GM18870 (cell line): Measurements from ENCODE around the gene SORL1-AS1.

Source experiments
- ATAC-seq: cut with Tn5 transposase; IDR thresholded peaks from one replicate; pipeline ENCODE4 v1.9.1; 2021; ENCODE audit warnings: moderate library complexity; ENCODE audit not compliant: unreplicated experiment

SORL1-AS1 gene

DNA sequence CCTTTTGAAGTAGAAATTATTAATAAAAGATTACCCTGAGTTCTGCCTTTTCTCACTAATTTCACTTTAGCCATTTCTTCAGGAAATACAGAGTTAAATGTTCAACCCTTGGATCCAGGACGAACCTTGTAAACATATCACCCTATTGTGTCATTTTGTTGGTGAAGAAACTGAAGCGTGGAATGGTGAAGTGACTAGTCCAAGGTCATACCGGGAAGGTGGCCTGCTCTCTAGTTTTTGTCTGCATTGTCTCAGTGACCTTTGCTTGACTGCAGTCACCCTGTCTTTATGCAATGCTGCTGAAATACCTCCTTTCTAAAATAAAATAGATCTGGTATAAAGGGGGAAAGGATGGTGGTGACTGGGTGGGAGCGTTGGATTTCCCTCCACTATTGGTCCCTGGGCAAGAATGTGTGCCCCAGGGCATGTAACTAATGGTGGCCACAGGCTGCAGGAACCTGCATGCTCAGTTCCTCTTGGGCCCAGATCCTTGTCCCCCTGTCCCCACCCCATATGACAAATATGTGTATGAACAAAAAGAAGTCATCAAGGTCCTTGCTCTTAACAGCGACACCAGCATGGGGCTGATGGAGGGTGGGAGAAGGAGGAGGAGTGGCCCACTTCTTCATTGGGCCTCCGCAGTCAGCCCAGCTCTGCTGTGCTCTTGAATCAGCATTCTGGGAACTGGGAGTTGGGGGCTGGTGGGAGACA, 977 bp upstream of the SORL1-AS1 start:
- ATAC-seq = no peak

DNA sequence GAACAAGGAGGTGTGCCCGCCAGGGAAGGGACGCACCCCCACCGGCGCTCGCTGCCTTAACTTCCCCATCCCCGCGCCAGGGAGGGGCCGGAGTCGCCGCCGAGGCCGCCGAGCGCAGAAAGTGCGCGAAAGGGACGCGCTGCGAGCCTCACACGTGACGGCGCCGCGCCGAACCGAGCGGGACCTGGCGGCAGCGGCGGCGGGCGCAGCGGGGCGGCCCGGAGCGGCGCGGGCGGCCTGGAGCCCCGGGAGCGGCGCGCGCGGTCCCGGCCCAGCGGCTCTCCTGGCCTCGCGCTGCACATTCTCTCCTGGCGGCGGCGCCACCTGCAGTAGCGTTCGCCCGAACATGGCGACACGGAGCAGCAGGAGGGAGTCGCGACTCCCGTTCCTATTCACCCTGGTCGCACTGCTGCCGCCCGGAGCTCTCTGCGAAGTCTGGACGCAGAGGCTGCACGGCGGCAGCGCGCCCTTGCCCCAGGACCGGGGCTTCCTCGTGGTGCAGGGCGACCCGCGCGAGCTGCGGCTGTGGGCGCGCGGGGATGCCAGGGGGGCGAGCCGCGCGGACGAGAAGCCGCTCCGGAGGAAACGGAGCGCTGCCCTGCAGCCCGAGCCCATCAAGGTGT, 670 bp downstream of the SORL1-AS1 start, which contains the start of gene SORL1:
TSS of gene SORL1 (plus strand) at position 329 of the 623 bp plus-strand sequence. CDS start at position 347, 18 bp downstream.
- ATAC-seq = no peak

DNA sequence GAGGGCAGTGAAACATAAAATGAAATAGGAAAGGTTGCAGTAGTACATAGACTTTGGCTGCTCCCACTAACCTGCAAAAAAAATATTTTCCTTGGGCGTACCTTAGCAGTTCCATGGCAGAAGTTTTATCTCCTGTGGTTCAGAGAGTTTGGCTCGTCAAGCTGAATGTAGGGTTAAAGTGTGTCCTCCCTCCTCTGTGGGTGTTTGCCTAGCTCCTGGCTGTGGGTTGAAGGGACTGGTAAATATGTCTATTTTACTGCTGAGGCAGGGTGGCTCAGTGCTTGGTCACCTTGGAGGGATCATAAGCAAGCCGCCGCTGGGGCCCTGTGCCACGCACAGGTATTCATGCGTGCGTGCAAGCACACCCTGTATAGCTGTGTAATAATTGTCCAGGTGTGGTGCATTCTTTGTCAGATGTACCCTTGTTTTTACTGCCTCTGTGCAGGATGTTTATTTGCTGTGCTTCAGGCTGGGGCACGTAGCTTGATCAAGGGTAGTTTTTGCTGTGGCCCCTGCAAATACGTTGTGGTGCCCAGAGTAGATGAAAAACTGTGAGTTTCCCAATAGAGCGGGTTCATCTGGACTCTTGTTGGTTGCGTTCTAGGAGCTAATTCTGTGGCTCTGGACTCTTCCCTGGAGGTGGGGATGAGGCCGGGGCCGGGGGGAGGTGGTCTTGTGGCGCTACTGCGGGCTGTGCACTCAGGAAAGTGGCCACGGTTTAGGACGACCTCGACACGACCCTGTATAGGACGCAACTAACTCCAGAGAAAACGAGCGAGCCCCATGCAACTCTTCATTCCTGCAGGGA, 1.4 kb downstream of the SORL1-AS1 start:
- ATAC-seq = no peak

DNA sequence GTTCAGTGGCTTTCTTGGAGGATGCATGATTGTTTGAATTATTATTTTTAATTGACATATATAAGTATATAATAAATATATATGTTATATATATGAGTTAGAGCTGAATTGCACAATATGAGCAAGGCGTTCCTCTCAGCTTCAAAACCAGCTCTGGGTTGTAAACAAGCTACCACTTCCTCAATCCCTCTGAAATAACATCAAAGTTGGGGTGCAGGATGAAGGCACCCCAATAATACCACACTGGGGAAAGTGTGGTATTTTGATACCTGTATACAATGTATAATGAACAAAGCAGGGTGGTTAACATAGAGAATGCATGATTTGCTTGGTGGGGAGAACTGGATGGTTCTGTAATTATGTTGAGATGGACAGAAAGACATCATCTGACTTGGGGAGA, 2.4 kb downstream of the SORL1-AS1 start:
- no peak for ATAC-seq

DNA sequence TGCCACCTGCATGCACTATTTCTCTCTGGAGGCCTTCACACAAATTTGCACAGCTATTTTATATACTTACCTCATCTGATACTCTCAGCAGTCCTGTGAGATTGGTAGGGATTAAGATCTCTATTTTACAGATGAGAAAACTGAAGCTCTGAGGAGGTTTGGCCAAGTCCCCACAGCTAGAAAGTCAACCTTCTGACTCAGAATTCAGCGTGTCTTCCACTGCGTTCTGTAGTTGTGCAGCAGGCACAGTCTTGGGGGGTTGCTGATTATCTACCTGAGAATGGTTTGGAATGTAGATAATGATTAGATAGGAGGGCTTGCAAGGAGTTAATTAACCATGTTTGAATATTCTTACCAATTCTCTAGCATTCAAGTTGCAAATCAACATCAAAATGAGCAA, 3.1 kb downstream of the SORL1-AS1 start:
- ATAC-seq = no peak

DNA sequence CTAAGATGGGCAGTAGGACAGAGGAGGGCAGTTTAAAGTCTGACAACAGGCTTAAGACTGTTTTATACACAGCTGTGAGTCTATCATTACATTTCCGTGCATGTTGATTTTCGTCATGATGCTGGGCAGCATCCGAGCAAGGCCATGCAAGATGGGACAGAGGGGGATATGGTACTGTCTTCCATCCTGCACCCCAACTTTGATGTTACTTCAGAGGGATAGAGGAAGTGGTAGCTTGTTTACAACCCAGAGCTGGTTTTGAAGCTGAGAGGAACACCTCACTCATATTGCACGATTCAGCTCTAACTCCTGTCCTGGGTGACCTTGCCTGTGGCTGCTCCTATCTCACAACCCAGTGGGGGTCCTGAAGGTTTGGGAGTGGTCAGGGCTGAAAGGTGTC, 3.6 kb downstream of the SORL1-AS1 start:
- no peak for ATAC-seq

DNA sequence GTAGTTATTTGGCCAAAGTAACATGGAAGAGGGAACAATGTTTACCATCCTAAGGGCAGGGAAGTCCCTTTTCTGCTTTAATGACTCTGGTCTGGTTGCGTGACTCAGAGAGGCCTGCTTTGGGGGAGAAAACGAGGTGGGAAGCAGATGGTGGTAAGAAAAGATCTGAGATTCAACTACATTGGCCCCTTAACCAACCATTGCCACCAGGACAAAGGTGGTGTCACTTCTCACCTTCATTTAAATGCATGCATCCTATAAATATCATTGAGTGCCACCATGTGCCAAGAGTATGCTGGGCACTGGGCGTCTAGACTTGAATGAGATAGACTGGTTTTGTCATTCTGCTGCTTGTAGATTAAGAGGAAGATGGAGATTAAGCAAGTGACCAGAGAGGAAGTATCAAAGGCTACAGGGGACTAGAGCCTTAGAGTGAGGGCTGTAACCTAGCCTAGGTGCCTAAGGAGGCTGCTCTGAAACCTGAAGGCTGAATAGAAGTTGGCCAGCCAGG, 4.3 kb downstream of the SORL1-AS1 start:
- ATAC-seq = no peak

DNA sequence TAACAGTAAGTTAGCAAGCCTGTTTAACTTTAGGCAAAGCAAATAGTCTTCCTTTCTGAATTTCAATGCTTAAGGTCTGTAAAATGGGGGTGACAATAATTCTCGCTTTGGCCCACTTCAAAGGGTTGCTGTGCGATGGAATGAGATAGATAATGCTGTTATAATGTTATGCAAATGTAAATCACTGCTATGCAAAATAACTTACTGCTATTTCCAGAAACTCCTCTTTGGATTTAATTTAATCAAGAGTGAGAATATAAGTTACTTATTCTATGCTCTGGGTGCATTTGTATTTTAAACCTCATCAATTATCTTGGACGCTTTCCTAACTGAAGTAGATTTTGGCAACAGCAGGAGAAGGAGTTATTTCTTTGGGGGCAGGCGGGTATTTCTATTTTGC, 4.8 kb downstream of the SORL1-AS1 start:
- ATAC-seq = no peak

DNA sequence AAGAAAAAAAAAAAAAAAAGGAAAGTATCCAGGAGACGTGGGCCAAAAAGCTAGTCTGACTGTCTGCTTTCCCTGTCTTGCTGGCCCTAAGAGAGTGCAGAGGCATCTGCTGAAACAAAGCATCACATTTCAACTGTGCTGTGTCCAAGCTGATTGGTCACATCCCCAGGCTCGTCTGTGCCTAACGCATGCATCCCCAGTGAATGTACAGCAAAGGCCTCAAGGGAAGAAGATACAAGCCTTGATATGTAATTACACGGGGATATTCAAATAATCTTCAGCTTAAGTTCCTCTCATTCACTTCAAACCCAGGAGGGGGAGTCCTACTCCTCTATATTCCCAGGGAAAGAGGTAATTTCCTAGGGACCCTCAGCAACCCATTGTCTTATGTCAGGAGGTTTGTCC, 6.0 kb downstream of the SORL1-AS1 start:
- ATAC-seq = no peak

DNA sequence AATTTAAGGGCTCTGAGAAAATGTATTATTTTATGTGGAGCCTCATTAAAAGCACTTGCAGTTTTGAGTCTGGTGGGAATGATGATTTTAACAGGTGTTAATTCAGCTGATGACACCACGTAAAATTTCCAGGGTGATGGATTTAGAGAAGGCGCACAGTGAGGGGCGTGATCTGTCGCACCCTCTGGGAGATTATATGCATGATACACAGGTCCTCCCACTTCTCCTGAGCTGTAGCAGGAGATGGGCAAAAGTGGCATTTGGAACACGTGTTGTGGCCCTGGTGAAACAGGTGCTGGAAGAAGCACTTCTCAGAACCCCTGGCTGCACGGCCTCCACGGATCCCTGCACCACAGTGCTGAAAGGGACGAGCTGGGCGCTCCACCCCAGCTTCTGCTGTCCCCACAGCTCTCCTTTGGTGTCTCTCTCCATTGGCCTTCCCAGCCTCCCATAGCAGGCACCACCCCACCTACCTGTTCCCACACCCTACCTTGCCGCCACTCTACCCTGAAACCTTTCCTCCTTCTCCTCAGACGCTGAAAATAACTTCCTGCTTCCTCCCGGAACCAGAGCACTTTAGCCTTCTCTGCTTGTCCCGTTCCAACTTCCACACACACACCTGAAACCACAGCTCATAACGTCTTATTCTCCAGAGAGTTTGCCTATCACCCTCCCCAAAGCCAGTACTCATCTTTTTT, 7.5 kb downstream of the SORL1-AS1 start:
- ATAC-seq = no peak

DNA sequence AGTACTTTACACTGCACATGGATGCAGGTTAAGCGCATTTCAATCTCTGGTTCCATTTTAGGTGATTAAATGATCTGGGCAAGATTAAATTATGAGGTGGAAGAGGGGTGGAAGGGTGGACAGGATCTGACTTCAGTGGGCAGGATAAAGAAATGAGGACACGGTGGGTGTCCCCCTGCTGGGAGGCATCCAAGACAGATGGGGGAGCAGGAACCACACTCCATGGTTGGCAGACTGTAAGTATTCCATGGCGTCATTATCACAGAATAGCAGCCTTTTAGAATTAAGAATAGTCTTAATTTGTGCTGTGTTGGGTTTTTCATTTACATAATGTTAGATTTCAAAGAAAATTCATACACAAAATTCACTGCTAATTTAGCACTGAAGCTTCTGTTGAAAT, 8.2 kb downstream of the SORL1-AS1 start:
- ATAC-seq = no peak

DNA sequence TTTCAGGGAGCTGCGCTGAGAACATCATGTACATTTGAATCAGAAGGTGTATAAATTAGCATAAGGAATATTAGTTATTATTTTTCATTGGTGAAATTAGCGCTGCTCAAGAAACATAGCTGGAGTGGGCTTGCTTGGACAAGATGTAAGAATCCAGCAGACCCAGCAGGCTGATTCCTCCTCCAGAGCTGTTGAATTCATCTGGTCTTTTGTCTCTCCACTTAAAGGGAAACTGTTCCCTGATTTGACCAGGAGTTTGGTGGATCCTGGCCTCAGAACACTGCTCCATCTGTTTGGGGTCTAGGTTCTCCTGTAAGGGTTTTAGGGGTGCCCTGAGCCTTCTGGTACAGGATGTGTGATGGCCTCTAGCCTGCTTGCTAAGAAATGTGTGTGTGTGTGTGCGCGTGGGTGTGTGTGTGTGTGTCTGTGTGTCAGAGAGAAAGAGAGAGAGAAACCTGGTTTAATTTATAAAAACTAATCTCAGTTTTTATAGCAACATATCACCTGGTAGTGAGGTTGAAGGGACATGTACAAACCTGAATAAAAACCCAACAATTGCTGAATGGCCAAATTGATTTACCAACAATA, 9.0 kb downstream of the SORL1-AS1 start:
- ATAC-seq = no peak

DNA sequence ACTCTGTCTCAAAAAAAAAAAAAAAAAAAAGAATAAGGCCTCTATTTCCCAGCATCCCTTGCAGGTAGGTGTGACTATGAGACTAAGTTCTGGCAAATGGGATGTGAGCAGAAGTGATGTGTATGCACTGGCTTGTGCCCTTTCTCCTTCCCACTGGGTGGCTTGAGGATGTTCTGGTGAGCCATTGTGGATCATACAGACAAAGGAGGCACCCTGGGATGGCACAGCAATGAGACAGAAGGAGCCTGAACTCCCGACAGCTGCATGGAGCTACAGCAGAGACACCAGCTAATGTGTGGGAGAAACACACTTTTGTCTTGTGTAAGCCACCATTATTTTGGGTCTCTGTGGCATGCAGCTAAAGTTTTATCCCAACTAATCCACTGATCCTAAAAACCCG, 11.2 kb downstream of the SORL1-AS1 start:
- no peak for ATAC-seq

DNA sequence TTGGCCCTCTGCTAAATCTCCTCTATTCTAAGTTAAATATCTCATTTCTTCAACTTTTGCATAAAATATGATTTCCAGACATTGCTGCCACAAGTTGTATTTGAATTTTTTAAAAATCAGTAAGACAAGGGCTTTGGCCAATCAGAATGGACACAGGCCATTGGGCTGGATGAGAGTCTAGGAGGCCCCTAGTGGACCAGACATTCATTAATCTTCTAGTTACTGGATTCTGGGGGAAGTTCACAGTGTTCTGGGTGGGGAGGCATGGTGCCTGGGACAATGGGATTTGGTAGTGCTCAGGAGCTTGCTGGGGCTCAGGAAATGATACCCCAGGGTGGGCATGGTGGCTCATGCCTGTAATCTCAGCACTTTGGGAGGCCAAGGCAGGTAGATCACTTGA, 13.0 kb downstream of the SORL1-AS1 start:
- no peak for ATAC-seq

DNA sequence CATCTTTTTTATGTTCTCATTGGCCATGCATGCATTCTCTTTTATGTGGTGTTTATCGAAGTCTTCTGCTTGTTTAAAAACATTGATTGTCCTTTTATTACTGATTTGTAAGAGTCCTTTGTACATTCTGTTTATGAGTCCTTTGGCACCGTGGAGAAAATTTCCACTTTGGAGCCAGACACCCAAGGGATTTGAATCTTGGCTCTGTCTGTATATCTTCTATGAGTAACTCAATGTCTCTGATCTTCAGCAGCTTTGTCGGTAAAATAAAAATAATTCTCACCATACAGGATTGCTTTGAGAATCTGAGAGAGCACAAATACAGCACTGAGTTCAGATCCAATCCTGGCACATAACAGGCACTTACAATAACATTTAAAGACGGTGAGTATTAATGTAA, 13.4 kb downstream of the SORL1-AS1 start:
- ATAC-seq = no peak

DNA sequence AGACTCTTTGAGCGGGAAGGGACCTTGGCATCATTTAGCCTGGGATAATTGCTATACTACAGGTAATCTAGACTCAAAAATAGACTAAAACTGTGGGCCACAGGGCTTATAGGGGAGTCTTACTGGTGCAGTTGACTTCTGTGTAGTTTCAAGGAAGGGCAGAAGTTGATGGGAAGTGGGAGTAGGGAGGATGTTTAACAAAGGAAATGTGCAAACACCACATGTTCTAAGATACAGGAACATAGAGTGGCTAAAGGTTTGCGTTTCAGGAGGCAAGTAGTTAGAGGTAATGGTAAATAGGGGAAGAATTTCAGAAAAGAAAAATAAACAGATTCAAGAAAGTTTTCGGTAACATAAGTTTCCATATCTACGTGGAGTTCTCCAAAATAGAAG, 15.1 kb downstream of the SORL1-AS1 start:
- ATAC-seq = no peak

DNA sequence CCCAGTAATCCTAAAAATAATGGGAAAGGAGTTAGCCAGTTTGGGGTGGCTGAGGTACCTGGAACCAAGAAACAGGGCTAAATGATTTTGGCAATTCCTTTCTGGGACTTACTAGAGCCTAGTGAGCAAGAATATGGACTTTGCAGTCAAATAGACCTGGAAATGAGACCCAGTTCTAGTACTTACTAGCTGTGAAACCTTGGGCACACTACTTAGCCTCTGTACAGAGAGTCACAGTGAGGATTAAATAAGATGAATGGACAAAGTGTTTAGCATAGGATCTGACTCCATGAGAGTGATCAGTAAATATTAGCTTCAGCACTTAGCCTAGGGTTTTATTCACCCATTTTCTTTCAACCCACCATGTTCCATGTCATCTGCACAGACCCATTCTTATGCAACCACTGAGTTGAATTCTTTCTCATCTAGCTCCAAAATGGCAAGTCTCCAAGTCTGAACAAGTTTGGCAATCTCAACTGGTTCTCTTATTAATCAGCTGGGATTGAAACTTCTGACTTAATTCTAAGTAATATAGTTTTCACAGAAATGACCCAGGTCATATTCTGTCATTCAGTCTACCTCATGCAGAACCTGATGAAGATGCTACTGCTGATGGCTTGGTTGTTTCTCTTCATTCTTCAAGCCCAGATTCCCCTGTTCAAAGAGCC, 15.6 kb downstream of the SORL1-AS1 start:
- no peak for ATAC-seq

DNA sequence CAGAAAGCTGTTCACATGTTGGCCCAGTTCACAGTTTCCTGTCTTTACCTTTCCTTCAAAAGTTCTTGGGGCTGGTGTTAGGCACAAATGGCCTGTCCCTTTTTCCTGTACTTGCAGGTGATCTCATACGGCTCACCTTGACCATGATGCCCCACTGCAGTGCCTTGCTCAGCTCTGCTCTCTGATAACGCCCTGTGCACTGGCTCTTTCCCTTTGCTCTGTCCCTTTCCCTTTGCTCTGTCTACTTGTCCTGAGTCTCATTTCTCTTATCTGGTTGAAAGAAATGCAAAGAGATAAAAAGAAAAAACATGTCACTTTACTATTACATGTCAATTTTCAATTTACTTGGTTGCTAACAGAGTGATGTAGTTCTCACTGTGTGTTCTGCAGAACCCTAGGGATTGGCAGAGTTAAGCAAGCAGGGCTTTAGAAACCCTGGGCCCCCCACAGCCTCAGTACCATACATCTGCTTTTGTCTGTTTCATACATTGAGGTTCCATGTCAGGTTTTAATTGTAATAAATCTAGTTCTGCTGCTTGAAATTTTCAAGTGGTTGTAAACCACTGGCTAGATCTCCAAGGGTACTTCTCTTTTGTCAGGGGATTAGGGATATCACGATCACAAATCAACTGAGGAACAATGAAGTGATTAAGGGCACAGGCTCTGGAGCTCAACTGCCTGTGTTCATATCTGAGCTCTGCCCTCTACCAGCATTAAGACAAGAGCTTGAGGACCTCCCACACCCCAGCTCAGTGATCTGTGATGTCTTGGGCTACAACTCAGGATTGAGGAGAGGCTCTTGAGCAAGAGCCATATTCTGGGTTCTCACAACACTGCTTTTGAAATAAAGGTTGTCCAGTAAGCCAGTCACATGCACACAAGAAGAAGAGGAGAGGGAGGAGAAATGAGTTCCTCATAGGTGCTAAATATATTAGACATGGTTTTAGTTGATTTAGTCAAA, 16.9 kb downstream of the SORL1-AS1 start:
- no peak for ATAC-seq

DNA sequence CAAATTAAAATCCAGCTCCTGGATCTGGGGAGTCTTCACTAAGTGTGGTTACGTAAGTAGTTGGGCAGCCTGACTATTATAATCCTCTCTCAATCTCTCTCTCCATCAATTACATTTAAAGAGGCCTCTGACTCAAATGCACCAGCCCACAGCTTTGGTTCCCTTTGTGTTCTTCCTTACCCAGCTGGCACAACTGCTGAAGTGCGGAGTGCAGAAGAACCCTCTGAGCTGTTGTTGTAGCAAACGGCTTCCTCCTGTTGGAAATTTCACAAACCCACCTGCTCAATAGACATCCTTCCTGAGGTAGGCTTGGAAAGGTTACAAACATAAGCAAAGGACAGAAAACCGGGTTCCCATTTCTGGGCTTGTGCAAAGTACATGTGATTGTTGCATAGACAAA, 17.6 kb downstream of the SORL1-AS1 start:
- ATAC-seq = no peak
